GM12873 (cell line): ENCODE results near the gene MACROD1.

Source experiments
- TF ChIP-seq, protein P1 (sequence below): IDR thresholded peaks from 2 replicates; pipeline ENCODE4 v1.5.1; 2012; ENCODE audit warnings: low read depth, mild to moderate bottlenecking, moderate library complexity, low read length, control low read depth; ENCODE audit not compliant: insufficient read depth; ENCODE audit errors: missing control alignments

Gene MACROD1

DNA sequence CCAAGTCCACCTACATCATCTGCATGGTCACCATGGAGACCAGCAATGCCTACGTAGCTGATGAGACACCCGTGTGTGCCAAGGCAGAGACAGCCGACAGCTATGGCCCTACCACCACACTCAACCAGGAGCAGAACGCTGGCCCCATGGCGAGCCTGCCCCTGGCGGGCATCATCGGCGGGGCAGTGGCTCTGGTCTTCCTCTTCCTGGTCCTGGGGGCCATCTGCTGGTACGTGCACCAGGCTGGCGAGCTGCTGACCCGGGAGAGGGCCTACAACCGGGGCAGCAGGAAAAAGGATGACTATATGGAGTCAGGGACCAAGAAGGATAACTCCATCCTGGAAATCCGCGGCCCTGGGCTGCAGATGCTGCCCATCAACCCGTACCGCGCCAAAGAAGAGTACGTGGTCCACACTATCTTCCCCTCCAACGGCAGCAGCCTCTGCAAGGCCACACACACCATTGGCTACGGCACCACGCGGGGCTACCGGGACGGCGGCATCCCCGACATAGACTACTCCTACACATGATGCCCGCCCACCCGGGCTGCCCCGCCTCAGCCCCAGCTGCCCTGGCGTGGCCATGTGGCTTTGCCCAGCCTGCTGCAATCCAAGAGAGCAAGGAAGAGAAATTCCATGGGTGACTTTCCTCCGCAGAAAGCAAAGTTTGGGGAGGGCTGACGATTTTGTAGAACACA is 48.0 kb downstream of the MACROD1 start:
- TF ChIP-seq, protein P1, sequence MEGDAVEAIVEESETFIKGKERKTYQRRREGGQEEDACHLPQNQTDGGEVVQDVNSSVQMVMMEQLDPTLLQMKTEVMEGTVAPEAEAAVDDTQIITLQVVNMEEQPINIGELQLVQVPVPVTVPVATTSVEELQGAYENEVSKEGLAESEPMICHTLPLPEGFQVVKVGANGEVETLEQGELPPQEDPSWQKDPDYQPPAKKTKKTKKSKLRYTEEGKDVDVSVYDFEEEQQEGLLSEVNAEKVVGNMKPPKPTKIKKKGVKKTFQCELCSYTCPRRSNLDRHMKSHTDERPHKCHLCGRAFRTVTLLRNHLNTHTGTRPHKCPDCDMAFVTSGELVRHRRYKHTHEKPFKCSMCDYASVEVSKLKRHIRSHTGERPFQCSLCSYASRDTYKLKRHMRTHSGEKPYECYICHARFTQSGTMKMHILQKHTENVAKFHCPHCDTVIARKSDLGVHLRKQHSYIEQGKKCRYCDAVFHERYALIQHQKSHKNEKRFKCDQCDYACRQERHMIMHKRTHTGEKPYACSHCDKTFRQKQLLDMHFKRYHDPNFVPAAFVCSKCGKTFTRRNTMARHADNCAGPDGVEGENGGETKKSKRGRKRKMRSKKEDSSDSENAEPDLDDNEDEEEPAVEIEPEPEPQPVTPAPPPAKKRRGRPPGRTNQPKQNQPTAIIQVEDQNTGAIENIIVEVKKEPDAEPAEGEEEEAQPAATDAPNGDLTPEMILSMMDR, result no peak

GRCh38 chr11:64115531-64116522 is 50.1 kb downstream of the MACROD1 start:
- TF ChIP-seq, protein P1, result no peak

DNA sequence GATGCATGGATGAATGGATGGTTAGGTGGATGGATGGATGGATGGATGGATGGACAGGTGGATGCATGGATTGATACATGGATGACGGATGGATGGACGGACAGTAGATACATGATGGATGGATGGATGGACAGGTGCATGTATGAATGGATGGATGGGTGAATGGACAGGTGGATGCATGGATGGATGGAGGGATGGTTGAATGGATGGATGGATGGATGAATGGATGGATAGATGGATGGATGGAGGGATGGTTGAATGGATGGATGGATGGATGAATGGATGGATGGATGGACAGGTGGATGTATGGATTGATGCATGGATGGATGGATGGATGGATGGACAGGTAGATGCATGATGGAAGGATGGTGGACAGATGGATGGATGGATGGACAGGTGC is 51.7 kb downstream of the MACROD1 start:
- TF ChIP-seq, protein P1, result no peak

GRCh38 chr11:64113462-64113780 is 52.5 kb downstream of the MACROD1 start:
- TF ChIP-seq, protein P1, result no peak

GRCh38 chr11:64112771-64113461 is 53.0 kb downstream of the MACROD1 start:
- TF ChIP-seq, protein P1, result no peak

- TF ChIP-seq, protein P1, result no peak
These were observed 55.2 kb downstream of the MACROD1 start for GRCh38 chr11:64110465-64111375.
